IPS-18a (cell line): ENCODE measurements around the gene DUSP19.

Experiments
- H3K27ac ChIP-seq: one replicate; pipeline ENCODE4 v1.5.1; 2013; ENCODE audit warnings: low read length
- H3K27me3 ChIP-seq: one replicate; pipeline ENCODE4 v1.6.1; 2013; ENCODE audit warnings: mild to moderate bottlenecking, low read length; ENCODE audit not compliant: control insufficient read depth, insufficient read depth
- H3K36me3 ChIP-seq: one replicate; pipeline ENCODE4 v1.6.1; 2013; ENCODE audit warnings: low read depth, low read length; ENCODE audit not compliant: control insufficient read depth
- H3K4me1 ChIP-seq: one replicate; pipeline ENCODE4 v1.6.1; 2013; ENCODE audit warnings: low read depth, low read length; ENCODE audit not compliant: control insufficient read depth
- H3K4me3 ChIP-seq: one replicate; pipeline ENCODE4 v1.5.1; 2013; ENCODE audit warnings: low read length
- H3K9ac ChIP-seq: one replicate; pipeline ENCODE4 v1.6.1; 2013; ENCODE audit warnings: mild to moderate bottlenecking, low read length, moderate library complexity
- H3K9me3 ChIP-seq: one replicate; pipeline ENCODE4 v1.6.1; 2013; ENCODE audit warnings: low read depth, low read length; ENCODE audit not compliant: control insufficient read depth

The DUSP19 gene

DNA sequence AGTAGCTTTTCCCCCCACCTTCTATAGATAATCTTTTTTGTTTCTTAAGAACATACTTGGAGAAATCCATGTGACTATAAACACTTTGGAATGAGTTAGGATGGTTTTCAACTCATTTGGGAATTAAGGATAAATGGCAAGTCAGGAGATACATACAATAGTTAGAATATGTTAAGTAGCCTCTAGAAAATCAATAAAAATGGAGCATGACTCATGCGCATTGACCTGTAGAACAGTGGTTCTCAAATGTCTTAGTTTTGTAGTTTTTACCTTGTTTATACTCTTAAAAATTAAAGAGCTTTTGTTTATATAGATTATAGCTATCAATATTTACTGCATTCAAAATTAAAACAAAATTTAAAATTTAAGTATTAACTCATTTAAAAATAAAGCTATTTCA lies 70.4 kb downstream of the DUSP19 start:
- H3K36me3 ChIP-seq: peaks cover 31% of the 10 kb centered on the region
- H3K4me3 ChIP-seq: no peak overlapping the region
- H3K27ac ChIP-seq: no peak overlapping the region
- peaks cover under 1% of the 10 kb centered on the region for H3K9me3 ChIP-seq
- no peaks in the 10 kb centered on the region for H3K27me3 ChIP-seq
- H3K4me1 ChIP-seq: peaks cover 12% of the 10 kb centered on the region
- H3K9ac ChIP-seq: no peak overlapping the region

DNA sequence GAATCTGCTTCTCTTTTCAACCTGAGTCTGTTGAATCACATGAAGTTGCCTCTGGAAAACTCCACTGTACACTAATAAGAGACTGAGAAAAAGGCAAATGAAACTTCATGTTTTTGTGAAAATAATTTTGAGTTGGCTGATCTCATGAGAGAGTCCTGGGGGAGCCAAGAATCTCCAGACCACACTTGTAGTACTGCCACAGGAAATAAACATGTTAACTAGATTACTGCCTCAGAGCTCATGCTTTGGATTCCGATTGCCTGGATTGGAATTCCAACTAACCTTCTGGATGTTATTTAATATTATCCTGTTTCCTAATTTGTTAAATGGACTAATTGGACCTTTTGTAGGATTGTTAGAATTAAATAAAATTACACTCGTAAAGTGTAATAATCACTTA lies 70.9 kb downstream of the DUSP19 start:
- H3K4me1 ChIP-seq: peaks cover 12% of the 10 kb centered on the region
- no peaks in the 10 kb centered on the region for H3K9me3 ChIP-seq
- no peak overlapping the region for H3K27ac ChIP-seq
- H3K36me3 ChIP-seq: peaks cover 30% of the 10 kb centered on the region
- H3K9ac ChIP-seq: no peak overlapping the region
- H3K4me3 ChIP-seq: no peak overlapping the region
- H3K27me3 ChIP-seq: no peaks in the 10 kb centered on the region
